Epithelial cell of proximal tubule (primary cell): Measurements from ENCODE around the gene RNF227. TPM values are rescaled to one million over a fixed set of nuclear protein-coding genes. Genes with fewer than 3 reads are reported as not detected.

Experiments used
- DNase-seq: peaks from one replicate; pipeline ENCODE4 v3.0.0-alpha.2; 2011; ENCODE audit warnings: low read depth
- H3K4me3 ChIP-seq: 2 replicates; pipeline ENCODE4 v1.5.1; 2011; ENCODE audit warnings: low read depth, mild to moderate bottlenecking, low read length
- CTCF ChIP-seq: conservative IDR thresholded peaks from 2 replicates; pipeline ENCODE4 v1.5.1; 2012; ENCODE audit warnings: low read depth, mild to moderate bottlenecking, low read length
- total RNA-seq: library from RNA; depleted of rRNA; stranded (reverse); fragments of >200 nt; gene quantifications from 2 replicates; pipeline ENCODE4 v1.2.3, GENCODE V29; 2015

RNF227 gene
- total RNA-seq, 1 donor from 2014 or later: 0.35 TPM

- DNase-seq: no peak
- no peak for TF ChIP-seq CTCF
- no peak overlapping the region for H3K4me3 ChIP-seq
Observed at GRCh38 chr17:7903154-7904103, 12.7 kb downstream of the RNF227 start.

- DNase-seq: no peak
- TF ChIP-seq CTCF: peak; percentile 66
- no peak overlapping the region for H3K4me3 ChIP-seq
Observed at GRCh38 chr17:7897773-7898172, 18.3 kb downstream of the RNF227 start.

- no peak for DNase-seq
- no peak overlapping the region for H3K4me3 ChIP-seq
- TF ChIP-seq CTCF: no peak
Observed at GRCh38 chr17:7897090-7897489, 19.0 kb downstream of the RNF227 start.

- TF ChIP-seq CTCF: no peak
- H3K4me3 ChIP-seq: no peak overlapping the region
- no peak for DNase-seq
Observed at GRCh38 chr17:7894866-7895265, 21.2 kb downstream of the RNF227 start.

GRCh38 chr17:7894226-7894625 is 21.9 kb downstream of the RNF227 start:
- DNase-seq: no peak
- no peak for TF ChIP-seq CTCF
- no peak overlapping the region for H3K4me3 ChIP-seq

- no peak for DNase-seq
- H3K4me3 ChIP-seq: no peak overlapping the region
- no peak for TF ChIP-seq CTCF
Observed at GRCh38 chr17:7893187-7893880, 22.8 kb downstream of the RNF227 start.
